Activated CD4-positive, alpha-beta T cell treated with anti-CD3 and anti-CD28 coated beads, Interleukin-2, amount 10 ng/mL, durations not matched to agents 7 days and 5 days (primary cell): ENCODE results near the gene MRPL2. TPM values are rescaled to one million over a fixed set of nuclear protein-coding genes. Genes with fewer than 3 reads are reported as not detected.

Experiments
- CTCF ChIA-PET: fragments of 350-600 bp; sonication (Branson Sonifier 250); formaldehyde crosslinking; loops from one replicate; lab custom pipeline; 2021; ENCODE audit warnings: antibody characterized with exemption; lab: Charles Lee
- POLR2A ChIA-PET: fragments of 350-600 bp; sonication (Branson Sonifier 250); formaldehyde crosslinking; loops from one replicate; lab custom pipeline; 2021; ENCODE audit warnings: antibody characterized with exemption; lab: Charles Lee
- DNase-seq: peaks from one replicate; pipeline ENCODE4 v3.0.0-alpha.2; 2020
- H3K27ac Mint-ChIP-seq: one replicate; pipeline ENCODE4 v1.8.0; 2021; ENCODE audit warnings: mild to moderate bottlenecking, moderate library complexity, mixed read lengths
- H3K27me3 Mint-ChIP-seq: one replicate; pipeline ENCODE4 v1.8.0; 2021; ENCODE audit warnings: mixed read lengths
- H3K36me3 Mint-ChIP-seq: one replicate; pipeline ENCODE4 v1.8.0; 2021; ENCODE audit warnings: low read depth, mixed read lengths
- H3K4me1 Mint-ChIP-seq: one replicate; pipeline ENCODE4 v1.8.0; 2021; ENCODE audit warnings: mixed read lengths
- H3K4me3 Mint-ChIP-seq: one replicate; pipeline ENCODE4 v1.8.0; 2021; ENCODE audit warnings: mild to moderate bottlenecking, moderate library complexity, mixed read lengths
- H3K9me3 Mint-ChIP-seq: one replicate; pipeline ENCODE4 v1.8.0; 2021; ENCODE audit warnings: mixed read lengths
- total RNA-seq, 2 experiments: library from RNA; stranded (reverse); gene quantifications; one replicate each; pipeline ENCODE4 v1.2.3, GENCODE V29; 2021

Gene MRPL2
- total RNA-seq, 2 experiments from 2014 or later: 53.9 to 59.3 TPM

GRCh38 chr6:43077333-43077809 lies 18.1 kb upstream of the MRPL2 start:
- Mint-ChIP-seq H3K4me1 (peaks cover 2% of the 10 kb centered on the region), H3K27me3 (peaks cover 28% of the 10 kb centered on the region), H3K27ac (no peak overlapping the region), H3K9me3 (no peaks in the 10 kb centered on the region), H3K36me3 (no peaks in the 10 kb centered on the region), H3K4me3 (peak overlapping the region; percentile 58)
- ChIA-PET POLR2A (interaction anchor here (0.8 kb wide), 1 partner anchor 148 kb away, joined by 7 read pairs; no protein-coding TSS in a partner anchor), CTCF (interaction anchor here (0.5 to 1.5 kb wide), 6 partner anchors 12 to 171 kb away, joined by 3 to 5 read pairs (median 3); no protein-coding TSS in a partner anchor)
- no peak for DNase-seq

GRCh38 chr6:43076464-43077332 lies 17.5 kb upstream of the MRPL2 start:
- Mint-ChIP-seq H3K27ac (no peak overlapping the region), H3K9me3 (no peaks in the 10 kb centered on the region), H3K27me3 (peaks cover 28% of the 10 kb centered on the region), H3K4me1 (peaks cover under 1% of the 10 kb centered on the region), H3K36me3 (no peaks in the 10 kb centered on the region), H3K4me3 (peak overlapping the region; percentile 58)
- ChIA-PET CTCF (interaction anchor here (0.6 to 1.5 kb wide), 7 partner anchors 9 to 1918 kb away, joined by 3 to 4 read pairs (median 3); no protein-coding TSS in a partner anchor), POLR2A (interaction anchor here (0.8 kb wide), 1 partner anchor 147 kb away, joined by 7 read pairs; no protein-coding TSS in a partner anchor)
- no peak for DNase-seq

- Mint-ChIP-seq H3K27ac (no peak within 1 kb of the TSS), H3K4me3 (peak within 1 kb of the TSS; percentile 58), H3K27me3 (peaks cover 25% of the 10 kb centered on the region), H3K9me3 (no peaks in the 10 kb centered on the region), H3K4me1 (no peaks in the 10 kb centered on the region), H3K36me3 (no peaks in the 10 kb centered on the region)
- ChIA-PET CTCF (interaction anchor here (0.6 to 1.3 kb wide), 2 partner anchors 10 to 1919 kb away, joined by 3 read pairs; no protein-coding TSS in a partner anchor), POLR2A (no interaction called here)
- DNase-seq: peak; percentile 37
Observed at GRCh38 chr6:43075670-43076463, 16.6 kb upstream of the MRPL2 start, which contains the start of gene PTK7. Gene PTK7, plus strand, starts transcription at chr6:43076314. Its CDS starts 175 bp downstream, at chr6:43076489.

GRCh38 chr6:43074847-43075669 lies 15.8 kb upstream of the MRPL2 start:
- Mint-ChIP-seq H3K27ac (no peak overlapping the region), H3K27me3 (peaks cover 25% of the 10 kb centered on the region), H3K9me3 (no peaks in the 10 kb centered on the region), H3K4me3 (no peak overlapping the region), H3K36me3 (no peaks in the 10 kb centered on the region), H3K4me1 (peaks cover 3% of the 10 kb centered on the region)
- POLR2A ChIA-PET: no interaction called here
- DNase-seq: no peak
- CTCF ChIA-PET: interaction anchor here (0.7 kb wide), 1 partner anchor 81 kb away, joined by 3 read pairs; no protein-coding TSS in a partner anchor

GRCh38 chr6:43070028-43070632 lies 10.9 kb upstream of the MRPL2 start:
- H3K27me3 Mint-ChIP-seq: no peaks in the 10 kb centered on the region
- no peaks in the 10 kb centered on the region for H3K9me3 Mint-ChIP-seq
- H3K4me3 Mint-ChIP-seq: no peak overlapping the region
- H3K27ac Mint-ChIP-seq: no peak overlapping the region
- peak; percentile 46 for DNase-seq
- POLR2A ChIA-PET: no interaction called here
- CTCF ChIA-PET: no interaction called here
- no peaks in the 10 kb centered on the region for H3K36me3 Mint-ChIP-seq
- peaks cover 6% of the 10 kb centered on the region for H3K4me1 Mint-ChIP-seq

GRCh38 chr6:43062818-43063217 lies 3.6 kb upstream of the MRPL2 start:
- Mint-ChIP-seq H3K4me3 (no peak overlapping the region), H3K9me3 (no peaks in the 10 kb centered on the region), H3K27me3 (no peaks in the 10 kb centered on the region), H3K4me1 (peaks cover 32% of the 10 kb centered on the region), H3K36me3 (peaks cover 2% of the 10 kb centered on the region), H3K27ac (no peak overlapping the region)
- CTCF ChIA-PET: interaction anchor here (0.6 kb wide), 2 partner anchors 15 to 50 kb away, joined by 3 to 5 read pairs; no protein-coding TSS in a partner anchor
- POLR2A ChIA-PET: no interaction called here
- no peak for DNase-seq

- Mint-ChIP-seq H3K4me3 (no peak overlapping the region), H3K9me3 (no peaks in the 10 kb centered on the region), H3K36me3 (peaks cover 6% of the 10 kb centered on the region), H3K27ac (peak overlapping the region; percentile 60), H3K4me1 (peaks cover 35% of the 10 kb centered on the region), H3K27me3 (no peaks in the 10 kb centered on the region)
- DNase-seq: no peak
- CTCF ChIA-PET: interaction anchor here (0.5 to 0.6 kb wide), 2 partner anchors 18 to 124 kb away, joined by 3 to 4 read pairs; no protein-coding TSS in a partner anchor
- POLR2A ChIA-PET: no interaction called here
Observed at GRCh38 chr6:43061861-43062260, 2.6 kb upstream of the MRPL2 start.

GRCh38 chr6:43060755-43061633 lies 1.8 kb upstream of the MRPL2 start:
- ChIA-PET CTCF (interaction anchor here (0.5 to 0.6 kb wide), 3 partner anchors 19 to 123 kb away, joined by 3 to 4 read pairs (median 3); no protein-coding TSS in a partner anchor), POLR2A (no interaction called here)
- peak overlapping the region; percentile 88 for H3K4me3 Mint-ChIP-seq
- DNase-seq: no peak
- no peaks in the 10 kb centered on the region for H3K9me3 Mint-ChIP-seq
- H3K36me3 Mint-ChIP-seq: peaks cover 8% of the 10 kb centered on the region
- H3K27me3 Mint-ChIP-seq: no peaks in the 10 kb centered on the region
- H3K4me1 Mint-ChIP-seq: peaks cover 39% of the 10 kb centered on the region
- H3K27ac Mint-ChIP-seq: peak overlapping the region; percentile 98

GRCh38 chr6:43060034-43060754 lies 960 bp upstream of the MRPL2 start:
- H3K36me3 Mint-ChIP-seq: peaks cover 15% of the 10 kb centered on the region
- peaks cover 44% of the 10 kb centered on the region for H3K4me1 Mint-ChIP-seq
- peak overlapping the region; percentile 98 for H3K27ac Mint-ChIP-seq
- peak overlapping the region; percentile 88 for H3K4me3 Mint-ChIP-seq
- ChIA-PET POLR2A (no interaction called here), CTCF (interaction anchor here (1.0 to 1.4 kb wide), 2 partner anchors 12 to 44 kb away, joined by 3 to 4 read pairs; no protein-coding TSS in a partner anchor)
- H3K27me3 Mint-ChIP-seq: no peaks in the 10 kb centered on the region
- no peak for DNase-seq
- no peaks in the 10 kb centered on the region for H3K9me3 Mint-ChIP-seq

- H3K27ac Mint-ChIP-seq: peak overlapping the region; percentile 98
- no peaks in the 10 kb centered on the region for H3K27me3 Mint-ChIP-seq
- ChIA-PET POLR2A (interaction anchor here (1.1 kb wide), 1 partner anchor 74 kb away, joined by 4 read pairs; the partner anchor contains the start of gene PPP2R5D), CTCF (interaction anchor here (0.9 to 1.7 kb wide), 4 partner anchors 42 to 129 kb away, joined by 3 to 5 read pairs (median 4); partner anchors contain the start of gene CNPY3)
- peaks cover 21% of the 10 kb centered on the region for H3K36me3 Mint-ChIP-seq
- no peaks in the 10 kb centered on the region for H3K9me3 Mint-ChIP-seq
- DNase-seq: no peak
- H3K4me3 Mint-ChIP-seq: peak overlapping the region; percentile 88
- peaks cover 51% of the 10 kb centered on the region for H3K4me1 Mint-ChIP-seq
Observed at GRCh38 chr6:43058531-43058930, 703 bp downstream of the MRPL2 start.
